GM12878 (cell line): ENCODE data around the gene ERMARD.

Experiments used
- CREM ChIP-seq: IDR thresholded peaks from 2 replicates; pipeline ENCODE4 v1.6.1; 2014; ENCODE audit warnings: antibody characterized with exemption, low read depth
- EP300 ChIP-seq, 2 experiments: fragments of 150-350 bp in 1 of 2; IDR thresholded peaks; 2 replicates each; pipeline ENCODE4 v1.6.1; 2011 to 2012; ENCODE audit warnings: low read depth in 2 of 2, low read length in 2 of 2, borderline replicate concordance in 1 of 2, improper control_type of control experiment in 1 of 2, inconsistent platforms in 1 of 2; ENCODE audit not compliant: control insufficient read depth in 1 of 2
- ETV6 ChIP-seq, 2 experiments: fragments of 450-650 bp in 1 of 2; IDR thresholded peaks in 1 of 2; conservative IDR thresholded peaks in 1 of 2; 2 replicates each; pipeline ENCODE4 v1.6.1; 2014; ENCODE audit warnings: antibody characterized with exemption in 1 of 2, borderline replicate concordance in 1 of 2, low read depth in 1 of 2, mild to moderate bottlenecking in 1 of 2, moderate library complexity in 1 of 2
- EZH2 ChIP-seq: IDR thresholded peaks from 2 replicates; pipeline ENCODE4 v1.6.1; 2012; ENCODE audit warnings: low read depth, mild to moderate bottlenecking, control low read depth, inconsistent platforms, low read length, borderline replicate concordance; ENCODE audit not compliant: control insufficient read depth
- GABPA ChIP-seq: IDR thresholded peaks from 2 replicates; pipeline ENCODE4 v1.6.1; 2014; ENCODE audit warnings: antibody characterized with exemption, low read depth, mild to moderate bottlenecking, inconsistent platforms
- NFIC ChIP-seq: IDR thresholded peaks from 2 replicates; pipeline ENCODE4 v1.6.1; 2012; ENCODE audit warnings: low read depth, mild to moderate bottlenecking, inconsistent platforms, low read length, moderate library complexity
- NRF1 ChIP-seq: conservative IDR thresholded peaks from 2 replicates; pipeline ENCODE4 v1.6.1; 2011; ENCODE audit warnings: mild to moderate bottlenecking, low read depth, low read length, improper control_type of control experiment
- POLR2A ChIP-seq: IDR thresholded peaks from 2 replicates; pipeline ENCODE4 v1.6.1; 2011; ENCODE audit warnings: low read depth, mild to moderate bottlenecking, low read length
- SP1 ChIP-seq: IDR thresholded peaks from one replicate; pipeline ENCODE4 v1.6.1; 2011; ENCODE audit warnings: low read depth, low read length
- TCF3 ChIP-seq: IDR thresholded peaks from 2 replicates; pipeline ENCODE4 v1.6.1; 2012; ENCODE audit warnings: low read depth, mild to moderate bottlenecking, low read length, borderline replicate concordance; ENCODE audit not compliant: insufficient read depth
- TCF7 ChIP-seq: IDR thresholded peaks from 2 replicates; pipeline ENCODE4 v1.6.1; 2014; ENCODE audit warnings: antibody characterized with exemption, borderline replicate concordance
- ZNF274 ChIP-seq: IDR thresholded peaks from one replicate; pipeline ENCODE4 v1.8.0; 2011; ENCODE audit not compliant: insufficient read length, insufficient read depth
- TF ChIP-seq, protein P1 (sequence below), 3 experiments: IDR thresholded peaks in 2 of 3; conservative IDR thresholded peaks in 1 of 3; 2 replicates each; pipeline ENCODE4 v1.5.1; 2011; ENCODE audit warnings: low read depth in 3 of 3, low read length in 3 of 3, mild to moderate bottlenecking in 3 of 3, control low read depth in 2 of 3, moderate library complexity in 2 of 3, inconsistent platforms in 1 of 3, mixed read lengths in 1 of 3; ENCODE audit not compliant: control insufficient read depth in 2 of 3, insufficient read depth in 1 of 3; ENCODE audit errors: extremely low read depth in 1 of 3

DNA sequence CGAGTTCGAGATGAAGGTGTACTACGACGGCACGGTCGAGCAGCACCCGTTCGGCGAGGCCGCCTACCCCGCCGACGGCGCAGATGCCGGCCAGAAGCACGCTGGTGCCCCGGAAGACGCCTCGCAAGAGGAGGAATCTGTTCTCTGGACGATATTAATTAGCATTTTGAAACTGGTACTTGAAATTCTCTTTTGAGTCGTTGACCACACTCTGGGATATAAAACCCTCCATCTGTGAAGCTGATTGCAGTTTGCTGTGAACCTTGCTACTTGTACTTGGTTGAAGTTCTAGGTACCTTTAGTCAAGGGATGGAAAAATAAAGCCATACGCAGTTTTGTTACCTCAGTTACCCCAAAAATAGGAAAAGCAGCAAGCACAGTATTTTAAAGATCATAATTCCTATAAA, 48.6 kb upstream of the ERMARD start:
- TF ChIP-seq EP300 (IDR thresholded peaks at IDR 0.05; ENCODE audit: borderline replicate concordance in 1 of 2, control insufficient read depth in 1 of 2, low read depth in 2 of 2, low read length in 2 of 2): no peak
- no peak for TF ChIP-seq ETV6 (conservative IDR thresholded peaks at IDR 0.05 in 1 of 2, IDR thresholded peaks at IDR 0.05 in 1 of 2; ENCODE audit: borderline replicate concordance in 1 of 2, low read depth in 1 of 2)
- TF ChIP-seq, protein P1, sequence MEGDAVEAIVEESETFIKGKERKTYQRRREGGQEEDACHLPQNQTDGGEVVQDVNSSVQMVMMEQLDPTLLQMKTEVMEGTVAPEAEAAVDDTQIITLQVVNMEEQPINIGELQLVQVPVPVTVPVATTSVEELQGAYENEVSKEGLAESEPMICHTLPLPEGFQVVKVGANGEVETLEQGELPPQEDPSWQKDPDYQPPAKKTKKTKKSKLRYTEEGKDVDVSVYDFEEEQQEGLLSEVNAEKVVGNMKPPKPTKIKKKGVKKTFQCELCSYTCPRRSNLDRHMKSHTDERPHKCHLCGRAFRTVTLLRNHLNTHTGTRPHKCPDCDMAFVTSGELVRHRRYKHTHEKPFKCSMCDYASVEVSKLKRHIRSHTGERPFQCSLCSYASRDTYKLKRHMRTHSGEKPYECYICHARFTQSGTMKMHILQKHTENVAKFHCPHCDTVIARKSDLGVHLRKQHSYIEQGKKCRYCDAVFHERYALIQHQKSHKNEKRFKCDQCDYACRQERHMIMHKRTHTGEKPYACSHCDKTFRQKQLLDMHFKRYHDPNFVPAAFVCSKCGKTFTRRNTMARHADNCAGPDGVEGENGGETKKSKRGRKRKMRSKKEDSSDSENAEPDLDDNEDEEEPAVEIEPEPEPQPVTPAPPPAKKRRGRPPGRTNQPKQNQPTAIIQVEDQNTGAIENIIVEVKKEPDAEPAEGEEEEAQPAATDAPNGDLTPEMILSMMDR (IDR thresholded peaks at IDR 0.05 in 2 of 3, conservative IDR thresholded peaks at IDR 0.05 in 1 of 3; ENCODE audit: control insufficient read depth in 2 of 3, extremely low read depth in 1 of 3, insufficient read depth in 1 of 3, low read depth in 3 of 3, low read length in 3 of 3): no peak
- TF ChIP-seq EZH2: no peak
- TF ChIP-seq GABPA: no peak
- TF ChIP-seq TCF3: no peak
- TF ChIP-seq ZNF274: no peak
- no peak for TF ChIP-seq SP1
- TF ChIP-seq NRF1: no peak
- no peak for TF ChIP-seq TCF7
- TF ChIP-seq NFIC: no peak
- peak; percentile 1; the same call in 1 of the 2 replicates for TF ChIP-seq CREM
- TF ChIP-seq POLR2A: no peak
